Measurements from ENCODE around the gene TJAP1.
A peak's percentile ranks its signal among the peaks of the same experiment; 100 is the strongest.
"Not testable (repeated sequence)": the region's sequence is repeated elsewhere in the genome, so short reads cannot be mapped to it uniquely, and the experiment has no call there.

Gene TJAP1

DNA sequence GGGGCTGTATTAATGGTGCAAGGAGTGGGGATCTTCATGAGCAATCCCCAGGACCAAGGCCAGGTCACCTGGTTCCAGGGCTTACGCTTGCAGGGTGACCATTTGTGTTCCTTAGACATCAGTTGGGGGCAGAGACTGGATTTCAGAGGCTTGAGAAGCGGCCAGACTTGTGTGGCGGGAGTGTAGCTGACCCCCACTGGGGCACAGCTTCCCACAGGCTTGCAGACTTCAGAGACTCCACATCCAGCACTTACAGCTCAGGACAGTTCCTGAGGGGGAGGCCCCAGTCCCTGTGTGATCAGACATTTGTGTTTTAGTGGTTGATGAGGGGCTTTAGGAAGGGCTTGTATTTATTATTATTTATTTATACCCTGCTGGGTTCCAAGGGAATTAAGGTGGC, 15.3 kb downstream of the TJAP1 start:
- Histone ChIP-seq H3K27ac (ENCODE audit: low read depth, low read length) (no peak overlapping the region), H3K27me3 (ENCODE audit: control insufficient read depth in 1 of 2, insufficient read depth in 2 of 2, low read length in 2 of 2) (no peaks in the 10 kb centered on the region), H3K36me3 (ENCODE audit: control insufficient read depth in 1 of 2, insufficient read depth in 2 of 2, low read length in 2 of 2) (peaks cover 2 to 8% of the 10 kb centered on the region in 2 donors), H3K9me3 (ENCODE audit: control insufficient read depth in 1 of 2, low read length in 2 of 2) (no peaks in the 10 kb centered on the region), H3K4me3 (ENCODE audit: low read depth in 1 of 2, low read length in 2 of 2) (peak overlapping the region in 1 of 2 donors; percentile 57), H3K4me1 (ENCODE audit: control insufficient read depth in 1 of 2, insufficient read depth in 2 of 2, low read length in 2 of 2) (peaks cover 43 to 46% of the 10 kb centered on the region in 2 donors), H3K9ac (ENCODE audit: low read depth in 1 of 2, low read length in 2 of 2) (no peak overlapping the region)

DNA sequence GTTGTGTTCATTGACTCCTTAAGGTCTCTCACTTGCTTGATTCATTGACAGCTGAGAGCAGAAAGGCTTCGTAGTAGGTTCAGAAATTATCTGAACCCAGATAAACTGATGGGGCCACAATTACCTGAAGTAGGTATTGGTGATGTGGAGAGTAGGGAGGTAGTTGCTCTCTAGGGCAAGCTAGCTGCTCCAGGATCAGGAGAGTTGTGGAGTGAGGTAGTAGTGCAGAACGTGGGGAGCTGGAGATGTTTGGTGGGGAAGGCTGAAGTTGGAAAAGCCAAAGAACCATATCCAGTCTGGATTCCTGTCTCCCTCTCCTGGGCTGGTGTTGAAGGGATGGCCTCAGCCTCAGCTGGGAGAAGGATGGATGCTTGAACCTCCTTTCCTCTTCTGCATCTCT, 15.9 kb downstream of the TJAP1 start:
- Histone ChIP-seq H3K9me3 (ENCODE audit: control insufficient read depth in 1 of 2, low read length in 2 of 2) (no peaks in the 10 kb centered on the region), H3K9ac (ENCODE audit: low read depth in 1 of 2, low read length in 2 of 2) (no peak overlapping the region), H3K4me3 (ENCODE audit: low read depth in 1 of 2, low read length in 2 of 2) (peak overlapping the region; percentile 24 to 57), H3K4me1 (ENCODE audit: control insufficient read depth in 1 of 2, insufficient read depth in 2 of 2, low read length in 2 of 2) (peaks cover 43 to 46% of the 10 kb centered on the region in 2 donors), H3K36me3 (ENCODE audit: control insufficient read depth in 1 of 2, insufficient read depth in 2 of 2, low read length in 2 of 2) (peaks cover 5 to 14% of the 10 kb centered on the region in 2 donors), H3K27me3 (ENCODE audit: control insufficient read depth in 1 of 2, insufficient read depth in 2 of 2, low read length in 2 of 2) (no peaks in the 10 kb centered on the region), H3K27ac (ENCODE audit: low read depth, low read length) (no peak overlapping the region)

DNA sequence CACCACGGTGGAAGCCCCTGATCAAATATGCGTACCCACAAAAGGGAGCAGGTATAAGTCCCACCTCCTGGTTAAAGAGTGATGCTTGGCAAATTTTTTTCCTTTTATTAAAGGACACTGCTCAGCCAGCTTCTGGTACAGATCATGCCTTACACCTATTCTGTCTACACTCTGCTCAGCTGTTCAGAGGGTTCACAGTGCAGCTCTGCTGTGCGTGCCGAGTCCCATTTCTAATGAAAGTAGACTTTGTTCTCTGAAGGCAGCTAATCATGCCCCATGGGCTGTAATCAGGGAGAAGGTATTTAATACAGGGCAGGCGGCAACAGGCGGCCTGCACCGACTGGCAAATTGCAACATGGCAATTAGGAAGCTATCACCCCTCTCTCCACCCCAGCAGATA, 16.5 kb downstream of the TJAP1 start:
- Histone ChIP-seq H3K4me1 (ENCODE audit: control insufficient read depth in 1 of 2, insufficient read depth in 2 of 2, low read length in 2 of 2) (peaks cover 43 to 46% of the 10 kb centered on the region in 2 donors), H3K27ac (ENCODE audit: low read depth, low read length) (no peak overlapping the region), H3K36me3 (ENCODE audit: control insufficient read depth in 1 of 2, insufficient read depth in 2 of 2, low read length in 2 of 2) (peaks cover 11 to 20% of the 10 kb centered on the region in 2 donors), H3K9ac (ENCODE audit: low read depth in 1 of 2, low read length in 2 of 2) (peak overlapping the region in 1 of 2 donors; percentile 10), H3K27me3 (ENCODE audit: control insufficient read depth in 1 of 2, insufficient read depth in 2 of 2, low read length in 2 of 2) (no peaks in the 10 kb centered on the region), H3K4me3 (ENCODE audit: low read depth in 1 of 2, low read length in 2 of 2) (peak overlapping the region in 1 of 2 donors; percentile 24), H3K9me3 (ENCODE audit: control insufficient read depth in 1 of 2, low read length in 2 of 2) (no peaks in the 10 kb centered on the region)

DNA sequence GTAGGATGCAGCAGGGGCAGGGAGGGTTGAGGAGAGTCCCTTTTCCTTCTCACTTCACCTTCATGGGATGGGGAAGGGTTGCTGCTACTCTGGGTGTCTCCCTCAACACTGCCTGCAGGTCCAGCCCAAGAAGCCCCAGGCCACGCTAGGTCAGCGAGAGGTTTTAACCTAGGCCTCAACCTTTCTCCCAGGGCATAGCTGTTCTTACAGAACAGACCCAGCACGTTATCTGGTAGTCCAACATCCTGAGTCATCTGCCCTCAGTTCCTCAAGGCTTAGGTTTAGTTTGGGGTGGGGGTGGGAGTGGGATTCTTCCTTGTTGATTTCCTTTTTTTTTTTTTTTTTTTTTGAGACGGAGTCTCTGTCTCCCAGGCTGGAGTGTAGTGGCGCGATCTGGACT, 17.0 kb downstream of the TJAP1 start:
- H3K4me3 ChIP-seq (ENCODE audit: low read depth in 1 of 2, low read length in 2 of 2): no peak overlapping the region
- H3K9me3 ChIP-seq (ENCODE audit: control insufficient read depth in 1 of 2, low read length in 2 of 2): no peaks in the 10 kb centered on the region
- H3K36me3 ChIP-seq (ENCODE audit: control insufficient read depth in 1 of 2, insufficient read depth in 2 of 2, low read length in 2 of 2): peaks cover 16 to 25% of the 10 kb centered on the region in 2 donors
- no peaks in the 10 kb centered on the region for H3K27me3 ChIP-seq (ENCODE audit: control insufficient read depth in 1 of 2, insufficient read depth in 2 of 2, low read length in 2 of 2)
- H3K27ac ChIP-seq (ENCODE audit: low read depth, low read length): peak overlapping the region; percentile 30
- H3K4me1 ChIP-seq (ENCODE audit: control insufficient read depth in 1 of 2, insufficient read depth in 2 of 2, low read length in 2 of 2): peaks cover 43 to 46% of the 10 kb centered on the region in 2 donors
- peak overlapping the region in 1 of 2 donors; percentile 10 for H3K9ac ChIP-seq (ENCODE audit: low read depth in 1 of 2, low read length in 2 of 2)

DNA sequence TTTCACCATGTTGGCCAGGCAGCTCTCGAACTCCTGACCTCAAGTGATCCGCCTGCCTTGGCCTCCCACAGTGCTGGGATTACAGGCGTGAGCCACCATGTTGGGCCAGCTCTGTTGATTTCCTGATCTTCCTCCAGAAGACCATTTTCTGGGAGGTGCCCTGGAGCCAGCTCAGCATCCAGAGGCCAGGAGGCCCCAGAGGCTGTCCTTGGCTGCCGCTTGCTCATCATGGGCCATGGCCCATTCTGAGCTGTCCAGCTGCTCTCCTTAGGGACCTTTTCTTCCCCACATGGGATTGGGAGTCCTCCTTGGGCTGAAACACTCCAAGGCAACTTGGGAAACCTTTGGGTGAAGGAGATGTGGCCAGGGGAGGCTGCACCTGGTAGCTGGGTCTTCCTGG, 17.4 kb downstream of the TJAP1 start:
- peaks cover 20 to 29% of the 10 kb centered on the region in 2 donors for H3K36me3 ChIP-seq (ENCODE audit: control insufficient read depth in 1 of 2, insufficient read depth in 2 of 2, low read length in 2 of 2)
- H3K27ac ChIP-seq (ENCODE audit: low read depth, low read length): no peak overlapping the region
- no peaks in the 10 kb centered on the region for H3K27me3 ChIP-seq (ENCODE audit: control insufficient read depth in 1 of 2, insufficient read depth in 2 of 2, low read length in 2 of 2)
- no peak overlapping the region for H3K9ac ChIP-seq (ENCODE audit: low read depth in 1 of 2, low read length in 2 of 2)
- H3K4me3 ChIP-seq (ENCODE audit: low read depth in 1 of 2, low read length in 2 of 2): no peak overlapping the region
- peaks cover 43 to 46% of the 10 kb centered on the region in 2 donors for H3K4me1 ChIP-seq (ENCODE audit: control insufficient read depth in 1 of 2, insufficient read depth in 2 of 2, low read length in 2 of 2)
- no peaks in the 10 kb centered on the region for H3K9me3 ChIP-seq (ENCODE audit: control insufficient read depth in 1 of 2, low read length in 2 of 2)

DNA sequence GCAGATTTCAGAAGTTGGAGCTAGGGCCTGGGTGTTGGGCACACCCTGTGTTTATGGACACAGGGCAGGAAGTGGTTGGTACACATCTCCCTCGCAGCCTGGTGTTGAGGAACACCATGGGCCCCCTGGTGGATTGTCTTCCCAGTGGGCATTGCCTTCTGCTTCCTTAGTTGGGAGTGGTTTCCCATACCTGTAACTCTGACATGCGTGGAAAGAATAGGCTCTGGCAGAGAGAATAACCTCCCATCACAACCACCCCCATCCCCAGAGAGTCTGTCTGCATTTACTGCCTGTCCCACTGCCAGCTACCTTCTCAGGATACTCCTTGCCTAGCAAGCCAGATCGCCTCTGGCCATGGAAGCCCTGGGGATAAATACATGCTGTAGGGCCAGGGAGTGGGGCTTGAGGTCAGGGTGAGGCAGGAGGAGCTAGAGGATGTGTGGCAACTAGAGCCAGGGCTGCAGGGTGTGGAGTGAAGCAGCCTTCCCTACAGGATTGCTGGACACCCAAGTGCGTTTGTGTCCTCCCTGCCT, 18.1 kb downstream of the TJAP1 start:
- Histone ChIP-seq H3K9ac (ENCODE audit: low read depth in 1 of 2, low read length in 2 of 2) (no peak overlapping the region), H3K36me3 (ENCODE audit: control insufficient read depth in 1 of 2, insufficient read depth in 2 of 2, low read length in 2 of 2) (peaks cover 26 to 36% of the 10 kb centered on the region in 2 donors), H3K27me3 (ENCODE audit: control insufficient read depth in 1 of 2, insufficient read depth in 2 of 2, low read length in 2 of 2) (no peaks in the 10 kb centered on the region), H3K4me1 (ENCODE audit: control insufficient read depth in 1 of 2, insufficient read depth in 2 of 2, low read length in 2 of 2) (peaks cover 43 to 46% of the 10 kb centered on the region in 2 donors), H3K9me3 (ENCODE audit: control insufficient read depth in 1 of 2, low read length in 2 of 2) (no peaks in the 10 kb centered on the region), H3K27ac (ENCODE audit: low read depth, low read length) (no peak overlapping the region), H3K4me3 (ENCODE audit: low read depth in 1 of 2, low read length in 2 of 2) (no peak overlapping the region)

DNA sequence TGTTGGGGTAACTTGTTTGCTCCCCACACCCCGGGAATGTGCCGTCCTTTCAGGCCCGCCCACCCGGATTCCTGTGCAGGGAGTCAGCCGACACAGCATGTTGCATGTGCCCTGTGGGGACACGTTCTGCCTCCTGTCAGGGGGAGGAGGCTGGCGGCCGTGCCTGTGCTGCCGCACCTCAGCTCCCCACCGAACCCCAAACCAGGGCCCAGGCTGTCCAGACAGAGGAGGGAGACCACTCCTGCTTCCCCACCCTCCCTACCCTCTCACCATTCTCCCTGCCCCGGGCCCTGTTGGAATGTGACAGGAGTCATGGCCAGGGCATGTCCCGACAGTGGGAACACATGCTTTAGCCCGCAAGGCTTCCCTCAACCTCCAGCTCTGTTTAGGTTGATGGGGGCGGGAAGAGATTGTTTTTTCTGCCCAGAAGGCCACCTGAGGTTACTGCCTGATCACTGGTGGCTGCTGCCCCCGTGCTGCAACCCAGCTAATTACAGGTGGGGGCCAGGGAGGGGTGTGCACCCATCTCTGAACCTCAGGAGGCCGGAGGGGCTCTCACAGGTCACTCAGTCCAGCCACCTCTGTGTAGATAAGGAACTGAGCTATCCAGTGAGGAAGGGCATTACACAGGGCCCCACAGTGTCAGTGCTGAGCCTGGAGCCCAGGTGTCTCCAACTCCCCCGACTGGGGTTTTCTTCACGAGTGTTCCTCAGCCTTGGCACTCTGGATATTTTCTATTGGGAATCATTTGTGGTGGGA, 19.2 kb downstream of the TJAP1 start:
- Histone ChIP-seq H3K4me3 (ENCODE audit: low read depth in 1 of 2, low read length in 2 of 2) (no peak overlapping the region), H3K27ac (ENCODE audit: low read depth, low read length) (no peak overlapping the region), H3K4me1 (ENCODE audit: control insufficient read depth in 1 of 2, insufficient read depth in 2 of 2, low read length in 2 of 2) (peaks cover 43 to 46% of the 10 kb centered on the region in 2 donors), H3K9ac (ENCODE audit: low read depth in 1 of 2, low read length in 2 of 2) (no peak overlapping the region), H3K36me3 (ENCODE audit: control insufficient read depth in 1 of 2, insufficient read depth in 2 of 2, low read length in 2 of 2) (peaks cover 31 to 47% of the 10 kb centered on the region in 2 donors), H3K9me3 (ENCODE audit: control insufficient read depth in 1 of 2, low read length in 2 of 2) (no peaks in the 10 kb centered on the region), H3K27me3 (ENCODE audit: control insufficient read depth in 1 of 2, insufficient read depth in 2 of 2, low read length in 2 of 2) (no peaks in the 10 kb centered on the region)

DNA sequence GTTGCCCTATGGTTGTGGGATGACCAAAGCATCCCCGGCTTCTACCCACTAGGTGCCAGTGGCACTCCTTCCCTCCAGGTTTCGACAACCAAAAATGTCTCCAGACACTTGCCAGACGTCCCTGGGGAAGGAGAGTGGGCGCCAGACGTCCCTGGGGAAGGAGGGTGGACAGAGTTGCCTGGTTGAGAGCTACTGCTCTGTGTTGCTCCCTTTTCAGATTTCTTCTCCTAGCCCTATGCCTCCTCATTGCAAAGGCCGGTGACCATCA, 19.7 kb downstream of the TJAP1 start:
- H3K4me1 ChIP-seq (ENCODE audit: control insufficient read depth in 1 of 2, insufficient read depth in 2 of 2, low read length in 2 of 2): peaks cover 38 to 42% of the 10 kb centered on the region in 2 donors

DNA sequence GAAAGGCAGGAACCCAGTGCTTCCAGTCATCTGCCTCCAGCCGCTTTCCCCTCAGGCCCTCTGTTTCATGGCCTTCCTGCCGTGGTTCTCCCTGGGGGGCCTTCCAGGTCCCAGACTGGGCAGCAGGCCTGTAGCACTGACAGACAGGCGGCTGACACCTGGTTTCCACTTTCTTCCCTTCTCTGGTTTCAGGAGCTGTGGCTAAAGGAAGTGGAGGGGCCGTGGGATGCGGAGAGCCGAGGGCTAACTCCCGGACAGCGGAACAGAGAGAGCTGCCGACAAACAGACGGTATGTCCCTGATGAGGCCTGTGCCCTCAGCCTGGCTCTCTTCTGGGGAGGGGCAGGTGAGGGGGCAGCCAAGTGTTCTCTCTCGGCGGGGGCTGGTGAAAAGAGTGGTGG, 20.3 kb downstream of the TJAP1 start:
- Histone ChIP-seq H3K9me3 (ENCODE audit: control insufficient read depth in 1 of 2, low read length in 2 of 2) (no peaks in the 10 kb centered on the region), H3K27ac (ENCODE audit: low read depth, low read length) (no peak overlapping the region), H3K9ac (ENCODE audit: low read depth in 1 of 2, low read length in 2 of 2) (no peak overlapping the region), H3K27me3 (ENCODE audit: control insufficient read depth in 1 of 2, insufficient read depth in 2 of 2, low read length in 2 of 2) (no peaks in the 10 kb centered on the region), H3K36me3 (ENCODE audit: control insufficient read depth in 1 of 2, insufficient read depth in 2 of 2, low read length in 2 of 2) (peaks cover 31 to 56% of the 10 kb centered on the region in 2 donors), H3K4me1 (ENCODE audit: control insufficient read depth in 1 of 2, insufficient read depth in 2 of 2, low read length in 2 of 2) (peaks cover 32 to 36% of the 10 kb centered on the region in 2 donors), H3K4me3 (ENCODE audit: low read depth in 1 of 2, low read length in 2 of 2) (no peak overlapping the region)

More for the DNA sequence above, 19.7 kb downstream of the TJAP1 start:
- Histone ChIP-seq H3K9me3 (ENCODE audit: control insufficient read depth in 1 of 2, low read length in 2 of 2) (no peaks in the 10 kb centered on the region), H3K27ac (ENCODE audit: low read depth, low read length) (no peak overlapping the region), H3K9ac (ENCODE audit: low read depth in 1 of 2, low read length in 2 of 2) (no peak overlapping the region), H3K4me3 (ENCODE audit: low read depth in 1 of 2, low read length in 2 of 2) (no peak overlapping the region), H3K36me3 (ENCODE audit: control insufficient read depth in 1 of 2, insufficient read depth in 2 of 2, low read length in 2 of 2) (peaks cover 31 to 50% of the 10 kb centered on the region in 2 donors), H3K27me3 (ENCODE audit: control insufficient read depth in 1 of 2, insufficient read depth in 2 of 2, low read length in 2 of 2) (no peaks in the 10 kb centered on the region)

DNA sequence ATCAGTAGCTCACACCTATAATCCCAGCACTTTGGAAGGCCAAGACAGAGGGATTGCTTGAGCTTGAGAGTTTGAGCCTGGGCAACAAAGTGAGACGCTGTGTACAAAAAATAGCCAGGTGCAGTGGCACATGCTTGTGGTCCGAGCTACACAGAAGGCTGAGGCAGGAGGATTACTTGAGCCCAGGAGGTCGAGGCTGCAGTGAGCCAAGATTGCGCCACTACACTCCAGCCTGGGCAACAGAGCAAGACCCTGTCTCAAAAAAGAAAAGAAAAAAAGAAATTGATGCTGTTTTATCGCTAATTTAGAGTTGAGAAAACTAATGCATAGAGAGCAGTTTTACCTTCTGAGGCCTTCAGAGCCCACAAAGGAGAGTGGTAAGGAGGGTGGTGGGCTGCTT, 20.9 kb downstream of the TJAP1 start:
- H3K36me3 ChIP-seq (ENCODE audit: control insufficient read depth in 1 of 2, insufficient read depth in 2 of 2, low read length in 2 of 2): peaks cover 33 to 62% of the 10 kb centered on the region in 2 donors
- not testable (repeated sequence) for H3K27ac ChIP-seq (ENCODE audit: low read depth, low read length); H3K9ac ChIP-seq (ENCODE audit: low read depth in 1 of 2, low read length in 2 of 2); H3K4me3 ChIP-seq (ENCODE audit: low read depth in 1 of 2, low read length in 2 of 2); H3K9me3 ChIP-seq (ENCODE audit: control insufficient read depth in 1 of 2, low read length in 2 of 2); H3K27me3 ChIP-seq (ENCODE audit: control insufficient read depth in 1 of 2, insufficient read depth in 2 of 2, low read length in 2 of 2)
- peaks cover 26 to 30% of the 10 kb centered on the region in 2 donors for H3K4me1 ChIP-seq (ENCODE audit: control insufficient read depth in 1 of 2, insufficient read depth in 2 of 2, low read length in 2 of 2)
